KMS-11 (cell line): ENCODE measurements around the gene FCGBP.

ENCODE experiments used
- H2AFZ ChIP-seq: fragments of 200-600 bp; sonication (generic); 2 replicates; pipeline ENCODE4 v1.6.1; 2016; ENCODE audit warnings: antibody characterized with exemption, mixed run types, low read depth
- H3K27ac ChIP-seq: fragments of 200-600 bp; sonication (generic); 2 replicates; pipeline ENCODE4 v1.6.1; 2016; ENCODE audit warnings: mild to moderate bottlenecking, mixed run types
- H3K27me3 ChIP-seq: fragments of 200-600 bp; sonication (generic); 2 replicates; pipeline ENCODE4 v1.6.1; 2017; ENCODE audit warnings: mild to moderate bottlenecking, low read depth, mixed run types, moderate library complexity; ENCODE audit not compliant: insufficient read depth
- H3K36me3 ChIP-seq: fragments of 200-600 bp; sonication (generic); 2 replicates; pipeline ENCODE4 v1.6.1; 2017; ENCODE audit warnings: mild to moderate bottlenecking, mixed run types; ENCODE audit not compliant: insufficient read depth
- H3K4me1 ChIP-seq: fragments of 200-600 bp; sonication (generic); 2 replicates; pipeline ENCODE4 v1.6.1; 2016; ENCODE audit warnings: mild to moderate bottlenecking, low read depth, mixed run types; ENCODE audit not compliant: poor library complexity, severe bottlenecking
- H3K4me2 ChIP-seq: fragments of 200-600 bp; sonication (generic); 2 replicates; pipeline ENCODE4 v1.7.0; 2016; ENCODE audit warnings: mild to moderate bottlenecking, mixed run types
- H3K4me3 ChIP-seq: fragments of 200-600 bp; sonication (generic); IDR thresholded peaks from 2 replicates; pipeline ENCODE4 v1.6.1; 2017; ENCODE audit warnings: low read depth, low read length, mixed read lengths; ENCODE audit not compliant: insufficient read depth
- H3K79me2 ChIP-seq: fragments of 200-600 bp; sonication (generic); 2 replicates; pipeline ENCODE4 v1.6.1; 2016; ENCODE audit warnings: low read depth, mixed run types; ENCODE audit not compliant: insufficient read depth
- H3K9ac ChIP-seq: fragments of 200-600 bp; sonication (generic); 2 replicates; pipeline ENCODE4 v1.6.1; 2016; ENCODE audit warnings: mild to moderate bottlenecking, mixed run types
- H4K20me1 ChIP-seq: fragments of 200-600 bp; sonication (generic); 2 replicates; pipeline ENCODE4 v1.6.1; 2016; ENCODE audit warnings: mild to moderate bottlenecking, mixed run types; ENCODE audit not compliant: insufficient read depth
- TF ChIP-seq, protein P1 (sequence below): fragments of 200-600 bp; sonication (generic); conservative IDR thresholded peaks from 2 replicates; pipeline ENCODE4 v1.6.1; 2017; ENCODE audit warnings: low read depth, mild to moderate bottlenecking, antibody characterized with exemption, low read length, moderate library complexity, mixed read lengths

Gene FCGBP

GRCh38 chr19:39935364-39935661, 879 bp upstream of the FCGBP start:
- H3K4me1 ChIP-seq, result no peaks in the 10 kb centered on the region
- H3K36me3 ChIP-seq, result no peaks in the 10 kb centered on the region
- H3K27me3 ChIP-seq, result no peaks in the 10 kb centered on the region
- H3K27ac ChIP-seq, result no peak overlapping the region
- no peak overlapping the region for H3K4me2 ChIP-seq
- H2AFZ ChIP-seq, result no peak overlapping the region
- TF ChIP-seq, protein P1, sequence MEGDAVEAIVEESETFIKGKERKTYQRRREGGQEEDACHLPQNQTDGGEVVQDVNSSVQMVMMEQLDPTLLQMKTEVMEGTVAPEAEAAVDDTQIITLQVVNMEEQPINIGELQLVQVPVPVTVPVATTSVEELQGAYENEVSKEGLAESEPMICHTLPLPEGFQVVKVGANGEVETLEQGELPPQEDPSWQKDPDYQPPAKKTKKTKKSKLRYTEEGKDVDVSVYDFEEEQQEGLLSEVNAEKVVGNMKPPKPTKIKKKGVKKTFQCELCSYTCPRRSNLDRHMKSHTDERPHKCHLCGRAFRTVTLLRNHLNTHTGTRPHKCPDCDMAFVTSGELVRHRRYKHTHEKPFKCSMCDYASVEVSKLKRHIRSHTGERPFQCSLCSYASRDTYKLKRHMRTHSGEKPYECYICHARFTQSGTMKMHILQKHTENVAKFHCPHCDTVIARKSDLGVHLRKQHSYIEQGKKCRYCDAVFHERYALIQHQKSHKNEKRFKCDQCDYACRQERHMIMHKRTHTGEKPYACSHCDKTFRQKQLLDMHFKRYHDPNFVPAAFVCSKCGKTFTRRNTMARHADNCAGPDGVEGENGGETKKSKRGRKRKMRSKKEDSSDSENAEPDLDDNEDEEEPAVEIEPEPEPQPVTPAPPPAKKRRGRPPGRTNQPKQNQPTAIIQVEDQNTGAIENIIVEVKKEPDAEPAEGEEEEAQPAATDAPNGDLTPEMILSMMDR, result no peak
- H3K4me3 ChIP-seq, result no peak overlapping the region
- H4K20me1 ChIP-seq, result no peaks in the 10 kb centered on the region
- H3K9ac ChIP-seq, result no peak overlapping the region
- H3K79me2 ChIP-seq, result no peaks in the 10 kb centered on the region

GRCh38 chr19:39929750-39930149, 4.7 kb downstream of the FCGBP start:
- Histone ChIP-seq H3K4me2 (no peak overlapping the region), H3K79me2 (no peaks in the 10 kb centered on the region), H3K9ac (no peak overlapping the region), H3K27me3 (no peaks in the 10 kb centered on the region), H3K4me3 (no peak overlapping the region), H3K36me3 (no peaks in the 10 kb centered on the region), H3K27ac (no peak overlapping the region), H4K20me1 (no peaks in the 10 kb centered on the region), H3K4me1 (no peaks in the 10 kb centered on the region), H2AFZ (no peak overlapping the region)
- TF ChIP-seq, protein P1, result no peak

DNA sequence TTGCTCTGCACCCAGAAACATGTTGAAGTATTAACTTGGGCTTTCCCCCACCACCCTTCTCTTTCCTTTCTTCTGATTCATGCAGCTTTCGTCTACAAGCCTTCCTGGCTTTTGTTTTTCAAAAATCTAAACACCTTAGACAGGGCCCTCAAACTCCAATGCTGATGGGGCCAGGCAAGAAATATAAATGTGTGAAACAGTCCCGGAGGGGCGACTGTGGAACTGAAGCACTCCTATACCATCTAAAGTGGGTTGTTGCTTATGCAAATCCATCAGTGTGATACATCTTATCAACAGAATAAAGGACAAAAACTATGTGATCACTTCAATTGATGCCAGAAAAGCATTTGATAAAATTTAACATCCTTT, 6.1 kb downstream of the FCGBP start:
- Histone ChIP-seq H3K79me2 (no peaks in the 10 kb centered on the region), H3K9ac (no peak overlapping the region), H3K27ac (no peak overlapping the region), H3K36me3 (no peaks in the 10 kb centered on the region), H3K27me3 (no peaks in the 10 kb centered on the region), H3K4me1 (no peaks in the 10 kb centered on the region), H2AFZ (no peak overlapping the region), H3K4me2 (no peak overlapping the region), H3K4me3 (no peak overlapping the region), H4K20me1 (no peaks in the 10 kb centered on the region)
- TF ChIP-seq, protein P1, result no peak

- Histone ChIP-seq H4K20me1 (no peaks in the 10 kb centered on the region), H3K36me3 (no peaks in the 10 kb centered on the region), H3K27ac (no peak overlapping the region), H3K79me2 (no peaks in the 10 kb centered on the region), H3K27me3 (no peaks in the 10 kb centered on the region), H2AFZ (no peak overlapping the region), H3K9ac (no peak overlapping the region), H3K4me3 (no peak overlapping the region), H3K4me2 (no peak overlapping the region), H3K4me1 (no peaks in the 10 kb centered on the region)
- TF ChIP-seq, protein P1, result no peak
Measured at GRCh38 chr19:39927524-39928356, 6.7 kb downstream of the FCGBP start.
